ENCODE measurements around the gene PDSS2. TPM values are rescaled to one million over a fixed set of nuclear protein-coding genes. Genes with fewer than 3 reads are reported as not detected.

PDSS2 gene
- total and polyA plus RNA-seq, 7 donors, result 4.7 to 16.7 (median 9.3) TPM

DNA sequence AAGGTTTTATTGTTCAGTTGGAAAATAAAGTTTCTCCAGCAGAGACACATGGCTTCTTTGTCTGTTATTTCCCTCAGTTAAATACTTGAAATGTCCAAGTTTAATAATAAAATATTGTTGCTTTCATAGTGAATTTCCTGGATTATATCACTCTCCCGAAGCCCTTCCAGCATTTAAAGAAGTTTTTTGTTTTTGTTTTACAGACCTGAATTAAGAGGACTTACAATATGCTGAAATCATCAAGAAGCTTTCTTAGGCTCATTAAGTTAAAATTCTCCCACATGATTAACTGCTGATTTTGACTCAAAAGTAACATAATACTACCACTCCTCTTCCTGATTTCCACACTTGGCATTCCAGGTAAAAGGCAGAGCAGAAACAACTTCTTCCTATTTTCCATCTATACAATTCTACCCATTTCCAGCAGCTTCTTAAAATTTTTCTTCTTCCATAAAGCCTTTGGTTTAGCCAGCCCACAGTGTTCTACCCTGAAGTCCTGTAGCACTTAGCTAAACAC lies 35.8 kb downstream of the PDSS2 start:
- Histone ChIP-seq H3K27me3 (ENCODE audit: insufficient read depth in 3 of 3, low read length in 2 of 3) (no peaks in the 10 kb centered on the region), H3K4me3 (no peak overlapping the region), H3K27ac (no peak overlapping the region), H3K9me3 (no peaks in the 10 kb centered on the region), H3K4me1 (no peaks in the 10 kb centered on the region), H3K36me3 (ENCODE audit: insufficient read depth in 1 of 2, low read depth in 1 of 2) (no peaks in the 10 kb centered on the region)
- TF ChIP-seq, protein P1, sequence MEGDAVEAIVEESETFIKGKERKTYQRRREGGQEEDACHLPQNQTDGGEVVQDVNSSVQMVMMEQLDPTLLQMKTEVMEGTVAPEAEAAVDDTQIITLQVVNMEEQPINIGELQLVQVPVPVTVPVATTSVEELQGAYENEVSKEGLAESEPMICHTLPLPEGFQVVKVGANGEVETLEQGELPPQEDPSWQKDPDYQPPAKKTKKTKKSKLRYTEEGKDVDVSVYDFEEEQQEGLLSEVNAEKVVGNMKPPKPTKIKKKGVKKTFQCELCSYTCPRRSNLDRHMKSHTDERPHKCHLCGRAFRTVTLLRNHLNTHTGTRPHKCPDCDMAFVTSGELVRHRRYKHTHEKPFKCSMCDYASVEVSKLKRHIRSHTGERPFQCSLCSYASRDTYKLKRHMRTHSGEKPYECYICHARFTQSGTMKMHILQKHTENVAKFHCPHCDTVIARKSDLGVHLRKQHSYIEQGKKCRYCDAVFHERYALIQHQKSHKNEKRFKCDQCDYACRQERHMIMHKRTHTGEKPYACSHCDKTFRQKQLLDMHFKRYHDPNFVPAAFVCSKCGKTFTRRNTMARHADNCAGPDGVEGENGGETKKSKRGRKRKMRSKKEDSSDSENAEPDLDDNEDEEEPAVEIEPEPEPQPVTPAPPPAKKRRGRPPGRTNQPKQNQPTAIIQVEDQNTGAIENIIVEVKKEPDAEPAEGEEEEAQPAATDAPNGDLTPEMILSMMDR (IDR thresholded peaks at IDR 0.05), result no peak
- intact Hi-C loops (cut with DNase I), result no loop called here
- ATAC-seq (no peak), DNase-seq (no peak)
- WGBS, 3 donors, result 7 to 23% (median 19%) methylated on average over 1 of the region's 1 CpG

DNA sequence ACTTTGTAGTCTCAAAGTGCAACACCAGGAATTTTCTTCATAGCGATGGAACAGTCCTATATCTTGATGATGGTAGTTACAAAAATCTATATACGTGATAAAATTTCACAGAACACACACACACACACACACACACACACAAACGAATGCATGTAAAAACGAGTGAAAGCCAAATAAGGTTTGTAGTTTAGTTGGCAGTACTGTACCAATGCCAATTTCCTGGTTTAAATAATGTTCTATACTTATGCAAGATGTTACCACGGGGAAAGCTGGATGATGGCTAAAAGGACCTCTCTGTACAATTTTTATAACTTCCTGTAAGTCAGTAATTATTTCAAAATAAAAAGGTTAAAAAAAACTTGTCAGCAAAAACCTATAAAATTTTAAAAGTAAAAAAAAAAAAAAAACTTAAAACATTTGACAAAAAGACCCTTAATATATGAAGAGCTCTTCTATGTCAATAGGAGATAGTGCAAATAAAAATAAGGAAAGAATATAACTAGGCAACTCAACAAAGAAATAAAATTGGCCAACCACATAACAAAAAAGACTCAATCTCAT lies 37.6 kb downstream of the PDSS2 start:
- Histone ChIP-seq H3K27ac (no peak overlapping the region), H3K27me3 (ENCODE audit: insufficient read depth in 3 of 3, low read length in 2 of 3) (no peaks in the 10 kb centered on the region), H3K36me3 (ENCODE audit: insufficient read depth in 1 of 2, low read depth in 1 of 2) (no peaks in the 10 kb centered on the region), H3K4me1 (peaks cover 5% of the 10 kb centered on the region), H3K9me3 (no peaks in the 10 kb centered on the region), H3K4me3 (no peak overlapping the region)
- WGBS, 3 donors, result 71 to 80% (median 77%) methylated on average over 5 of the region's 5 CpGs
- no peak for ATAC-seq
- no peak for DNase-seq
- TF ChIP-seq, protein P1 (IDR thresholded peaks at IDR 0.05), result no peak
- intact Hi-C loops (cut with DNase I), result no loop called here

DNA sequence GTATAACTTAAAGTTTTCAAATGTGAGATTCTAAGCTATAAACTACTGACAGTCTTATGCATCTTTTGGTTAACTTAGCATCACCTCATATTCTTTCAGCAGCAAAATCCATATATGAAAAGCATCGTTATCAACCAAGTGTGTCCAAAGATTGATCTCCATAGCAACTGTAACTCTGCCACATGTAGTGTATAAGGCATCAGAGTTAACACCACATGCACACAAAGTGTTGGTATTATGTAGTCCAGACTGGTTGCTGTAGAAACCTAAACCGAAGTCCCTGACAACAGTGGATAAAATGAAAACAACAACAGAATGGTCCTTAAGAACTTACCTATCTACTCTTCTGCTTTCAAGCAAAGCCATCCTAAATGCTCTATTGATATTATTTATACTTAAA lies 39.6 kb downstream of the PDSS2 start:
- peaks cover 5% of the 10 kb centered on the region for H3K4me1 ChIP-seq
- TF ChIP-seq, protein P1 (IDR thresholded peaks at IDR 0.05), result no peak
- intact Hi-C loops (cut with DNase I), result no loop called here
- H3K4me3 ChIP-seq, result no peak overlapping the region
- no peaks in the 10 kb centered on the region for H3K9me3 ChIP-seq
- H3K27ac ChIP-seq, result no peak overlapping the region
- no peaks in the 10 kb centered on the region for H3K36me3 ChIP-seq (ENCODE audit: insufficient read depth in 1 of 2, low read depth in 1 of 2)
- no peak for ATAC-seq
- WGBS, 3 donors, result 43 to 55% (median 43%) methylated on average over 2 of the region's 2 CpGs
- no peaks in the 10 kb centered on the region for H3K27me3 ChIP-seq (ENCODE audit: insufficient read depth in 3 of 3, low read length in 2 of 3)
- DNase-seq, result no peak

DNA sequence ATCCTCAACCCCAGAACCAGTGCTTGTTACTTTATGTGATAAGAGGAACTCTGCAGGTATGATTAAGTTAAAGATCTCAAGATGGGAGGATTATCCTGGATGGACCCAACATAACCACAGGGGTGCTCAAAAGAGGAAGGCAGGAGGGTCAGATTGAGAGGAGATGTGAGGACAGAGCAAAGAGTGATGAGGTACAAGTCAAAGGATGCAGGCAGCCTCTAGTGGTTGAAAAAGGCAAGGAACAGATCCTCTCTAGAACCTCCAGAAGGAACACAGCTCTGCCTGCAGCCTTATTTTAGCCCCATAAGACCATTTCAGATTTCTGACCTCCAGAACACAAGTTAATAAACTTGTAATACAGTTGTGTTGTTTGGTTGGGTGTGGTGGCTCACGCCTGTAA lies 41.2 kb downstream of the PDSS2 start:
- ATAC-seq (no peak), DNase-seq (no peak)
- H3K4me3 ChIP-seq, result no peak overlapping the region
- no peaks in the 10 kb centered on the region for H3K9me3 ChIP-seq
- intact Hi-C loops (cut with DNase I), result no loop called here
- H3K27me3 ChIP-seq (ENCODE audit: insufficient read depth in 3 of 3, low read length in 2 of 3), result no peaks in the 10 kb centered on the region
- H3K27ac ChIP-seq, result no peak overlapping the region
- TF ChIP-seq, protein P1 (IDR thresholded peaks at IDR 0.05), result no peak
- no peaks in the 10 kb centered on the region for H3K36me3 ChIP-seq (ENCODE audit: insufficient read depth in 1 of 2, low read depth in 1 of 2)
- 94 to 100% (median 97%) methylated on average over 1 of the region's 1 CpG for WGBS, 3 donors
- H3K4me1 ChIP-seq, result peaks cover 17% of the 10 kb centered on the region

- Histone ChIP-seq H3K27ac (no peak overlapping the region), H3K4me3 (no peak overlapping the region), H3K36me3 (ENCODE audit: insufficient read depth in 1 of 2, low read depth in 1 of 2) (no peaks in the 10 kb centered on the region), H3K27me3 (ENCODE audit: insufficient read depth in 3 of 3, low read length in 2 of 3) (no peaks in the 10 kb centered on the region), H3K9me3 (no peaks in the 10 kb centered on the region), H3K4me1 (peaks cover 17% of the 10 kb centered on the region)
- WGBS, 3 donors, result 79 to 83% (median 81%) methylated on average over 4 of the region's 4 CpGs
- ATAC-seq, result no peak
- intact Hi-C loops (cut with DNase I), result no loop called here
- no peak for DNase-seq
- TF ChIP-seq, protein P1 (IDR thresholded peaks at IDR 0.05), result no peak
Measured at GRCh38 chr6:107416145-107416544, 43.2 kb downstream of the PDSS2 start.
